ENCODE results near the gene STK32B.

DNA sequence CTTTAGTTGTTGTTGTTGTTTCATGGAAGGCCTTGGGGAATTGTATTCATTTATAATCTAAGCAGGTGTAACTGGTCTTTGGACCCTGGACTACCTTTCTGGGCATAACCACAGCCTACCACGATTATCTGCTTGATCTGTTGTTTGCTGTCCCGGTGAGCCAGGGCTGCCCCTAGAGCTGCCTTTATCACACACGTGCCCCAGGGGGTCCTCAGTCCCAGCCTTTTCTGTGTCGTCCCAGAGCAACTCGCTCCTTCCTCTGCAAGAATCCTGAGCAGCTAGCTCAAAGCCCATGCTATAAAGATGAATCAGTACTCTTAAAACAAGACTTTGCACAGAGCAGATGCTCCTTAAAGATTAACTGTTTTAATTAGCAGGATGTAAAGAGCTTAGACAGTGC lies 383.9 kb downstream of the STK32B start:
- no peak for TF ChIP-seq POLR2A (IDR thresholded peaks at IDR 0.05; ENCODE audit: low read depth, low read length)
- no peak for TF ChIP-seq MAZ (IDR thresholded peaks at IDR 0.05; ENCODE audit: borderline replicate concordance, low read depth, low read length)
- TF ChIP-seq, protein P1, sequence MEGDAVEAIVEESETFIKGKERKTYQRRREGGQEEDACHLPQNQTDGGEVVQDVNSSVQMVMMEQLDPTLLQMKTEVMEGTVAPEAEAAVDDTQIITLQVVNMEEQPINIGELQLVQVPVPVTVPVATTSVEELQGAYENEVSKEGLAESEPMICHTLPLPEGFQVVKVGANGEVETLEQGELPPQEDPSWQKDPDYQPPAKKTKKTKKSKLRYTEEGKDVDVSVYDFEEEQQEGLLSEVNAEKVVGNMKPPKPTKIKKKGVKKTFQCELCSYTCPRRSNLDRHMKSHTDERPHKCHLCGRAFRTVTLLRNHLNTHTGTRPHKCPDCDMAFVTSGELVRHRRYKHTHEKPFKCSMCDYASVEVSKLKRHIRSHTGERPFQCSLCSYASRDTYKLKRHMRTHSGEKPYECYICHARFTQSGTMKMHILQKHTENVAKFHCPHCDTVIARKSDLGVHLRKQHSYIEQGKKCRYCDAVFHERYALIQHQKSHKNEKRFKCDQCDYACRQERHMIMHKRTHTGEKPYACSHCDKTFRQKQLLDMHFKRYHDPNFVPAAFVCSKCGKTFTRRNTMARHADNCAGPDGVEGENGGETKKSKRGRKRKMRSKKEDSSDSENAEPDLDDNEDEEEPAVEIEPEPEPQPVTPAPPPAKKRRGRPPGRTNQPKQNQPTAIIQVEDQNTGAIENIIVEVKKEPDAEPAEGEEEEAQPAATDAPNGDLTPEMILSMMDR (conservative IDR thresholded peaks at IDR 0.05; ENCODE audit: low read depth, low read length), result no peak
- no peak for TF ChIP-seq RFX5 (IDR thresholded peaks at IDR 0.05; ENCODE audit: low read depth, low read length)
- TF ChIP-seq BHLHE40 (IDR thresholded peaks at IDR 0.05; ENCODE audit: low read depth, low read length), result no peak
- TF ChIP-seq CHD1 (IDR thresholded peaks at IDR 0.05; ENCODE audit: low read depth, low read length), result no peak
- TF ChIP-seq ELK1 (IDR thresholded peaks at IDR 0.05; ENCODE audit: borderline replicate concordance, low read depth, low read length), result no peak
- no peak for TF ChIP-seq RAD21 (IDR thresholded peaks at IDR 0.05; ENCODE audit: low read length)
- TF ChIP-seq CEBPB (IDR thresholded peaks at IDR 0.05; ENCODE audit: low read depth, low read length), result no peak
- no peak for TF ChIP-seq NFE2L2 (IDR thresholded peaks at IDR 0.05; ENCODE audit: low read depth, low read length)
- TF ChIP-seq USF2 (IDR thresholded peaks at IDR 0.05; ENCODE audit: low read depth, low read length), result no peak
- TF ChIP-seq RCOR1 (IDR thresholded peaks at IDR 0.05; ENCODE audit: insufficient replicate concordance, low read length), result no peak
- no peak for TF ChIP-seq FOS (IDR thresholded peaks at IDR 0.05; ENCODE audit: low read depth, low read length)
- no peak for TF ChIP-seq SMC3 (IDR thresholded peaks at IDR 0.05; ENCODE audit: low read depth, low read length)
